HG03457 (cell line): ENCODE measurements around the gene FAM50A.

Experiments used
- ATAC-seq: cut with Tn5 transposase; IDR thresholded peaks from one replicate; pipeline ENCODE4 v1.9.1; 2021; ENCODE audit warnings: moderate number of reproducible peaks; ENCODE audit not compliant: unreplicated experiment

The FAM50A gene

DNA sequence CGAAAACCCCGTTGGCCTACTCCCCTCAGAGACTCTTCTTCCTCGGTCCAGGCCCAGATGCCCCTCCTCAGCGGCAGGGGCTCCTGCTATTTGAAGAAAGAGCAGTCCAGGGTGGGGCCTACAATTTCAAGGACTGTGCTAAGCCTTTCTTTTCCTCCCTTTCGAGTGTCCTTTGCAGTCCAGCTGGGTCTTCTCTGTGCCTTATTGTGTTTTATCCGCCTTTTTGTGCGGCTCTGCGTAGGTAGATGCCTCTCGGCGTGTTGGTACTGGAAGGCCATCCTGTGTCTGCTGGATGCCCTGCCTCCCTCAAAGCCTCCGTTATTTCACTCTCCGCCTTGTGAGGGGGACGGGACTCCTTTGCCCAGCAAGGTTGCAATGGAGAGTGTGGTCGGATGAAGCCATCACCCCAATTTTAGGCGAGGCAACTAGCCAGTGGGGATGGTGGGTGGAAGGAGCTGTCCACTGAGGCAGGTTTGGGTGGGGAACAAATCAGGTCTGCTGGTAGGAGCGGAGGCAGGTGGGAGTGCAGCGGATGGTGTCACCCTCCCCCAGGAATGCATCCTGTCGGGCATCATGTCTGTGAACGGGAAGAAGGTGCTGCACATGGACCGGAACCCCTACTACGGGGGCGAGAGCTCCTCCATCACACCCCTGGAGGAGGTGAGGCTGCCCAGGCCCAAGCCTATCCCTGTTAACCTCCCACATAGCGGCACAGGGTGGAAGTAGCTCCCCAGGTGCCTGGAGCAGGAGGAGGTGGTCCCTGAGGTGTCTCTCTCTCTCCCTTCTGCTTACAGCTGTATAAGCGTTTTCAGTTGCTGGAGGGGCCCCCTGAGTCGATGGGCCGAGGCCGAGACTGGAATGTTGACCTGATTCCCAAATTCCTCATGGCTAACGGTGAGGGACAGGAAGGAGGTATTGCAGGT lies 5.7 kb upstream of the FAM50A start:
- no peak for ATAC-seq

DNA sequence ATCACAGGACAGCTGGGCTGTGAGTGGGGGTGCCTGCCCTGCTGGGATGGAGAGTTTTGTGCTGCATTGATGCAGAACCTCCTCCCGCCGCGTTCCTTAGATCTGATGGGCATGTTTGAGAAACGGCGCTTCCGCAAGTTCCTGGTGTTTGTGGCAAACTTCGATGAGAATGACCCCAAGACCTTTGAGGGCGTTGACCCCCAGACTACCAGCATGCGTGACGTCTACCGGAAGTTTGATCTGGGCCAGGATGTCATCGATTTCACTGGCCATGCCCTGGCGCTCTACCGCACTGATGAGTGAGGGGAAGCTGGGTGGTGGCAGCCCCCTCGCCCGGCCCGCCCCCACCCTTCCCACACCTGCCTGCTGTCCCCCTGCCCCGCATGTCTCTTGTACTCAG lies 4.1 kb upstream of the FAM50A start:
- ATAC-seq: no peak

DNA sequence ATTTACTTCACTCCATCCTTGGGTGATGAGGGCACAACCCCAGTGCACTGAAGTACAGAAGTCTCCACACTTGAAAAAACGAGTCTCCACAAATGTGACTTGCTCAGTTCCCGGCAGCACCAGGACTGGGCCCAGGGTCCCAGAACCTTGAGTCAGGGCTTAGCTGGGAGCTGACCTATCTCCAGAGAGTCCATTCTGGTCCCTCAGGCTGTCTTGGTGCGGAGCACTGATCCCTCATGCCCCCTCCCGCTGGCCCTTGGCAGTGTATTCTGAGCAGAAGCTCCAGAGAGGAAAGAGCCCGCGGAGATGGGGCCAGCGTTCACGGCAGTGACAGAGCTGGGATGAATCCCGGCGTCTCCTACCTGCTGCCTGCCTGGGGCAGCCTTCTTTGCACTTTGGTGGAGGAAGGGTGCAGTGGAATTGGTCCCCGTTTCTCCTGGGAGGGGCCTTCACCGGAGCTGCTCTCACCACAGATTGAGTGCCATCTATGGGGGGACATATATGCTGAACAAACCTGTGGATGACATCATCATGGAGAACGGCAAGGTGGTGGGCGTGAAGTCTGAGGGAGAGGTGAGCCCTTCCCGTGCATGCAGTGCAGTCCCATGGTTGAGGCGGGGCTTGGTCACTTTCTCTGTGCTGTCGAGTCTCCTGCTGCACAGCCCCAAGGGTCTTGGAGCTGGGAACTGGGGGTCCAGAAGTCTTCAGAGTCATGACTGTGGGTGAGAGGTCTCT lies 3.2 kb upstream of the FAM50A start:
- no peak for ATAC-seq

DNA sequence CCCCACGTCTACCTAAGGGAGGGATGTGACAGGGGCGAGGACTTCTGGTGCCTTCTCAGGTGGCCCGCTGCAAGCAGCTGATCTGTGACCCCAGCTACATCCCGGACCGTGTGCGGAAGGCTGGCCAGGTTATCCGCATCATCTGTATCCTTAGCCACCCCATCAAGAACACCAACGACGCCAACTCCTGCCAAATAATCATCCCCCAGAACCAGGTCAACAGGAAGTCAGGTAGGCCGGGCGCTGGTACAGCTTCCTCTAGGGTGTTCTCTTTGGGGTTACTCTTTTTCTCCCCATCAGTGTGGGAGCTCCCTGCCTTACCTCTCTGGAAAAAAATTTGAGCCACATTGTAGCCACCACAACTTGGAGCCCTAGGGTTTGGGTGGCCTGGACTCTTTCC lies 2.4 kb upstream of the FAM50A start:
- no peak for ATAC-seq

DNA sequence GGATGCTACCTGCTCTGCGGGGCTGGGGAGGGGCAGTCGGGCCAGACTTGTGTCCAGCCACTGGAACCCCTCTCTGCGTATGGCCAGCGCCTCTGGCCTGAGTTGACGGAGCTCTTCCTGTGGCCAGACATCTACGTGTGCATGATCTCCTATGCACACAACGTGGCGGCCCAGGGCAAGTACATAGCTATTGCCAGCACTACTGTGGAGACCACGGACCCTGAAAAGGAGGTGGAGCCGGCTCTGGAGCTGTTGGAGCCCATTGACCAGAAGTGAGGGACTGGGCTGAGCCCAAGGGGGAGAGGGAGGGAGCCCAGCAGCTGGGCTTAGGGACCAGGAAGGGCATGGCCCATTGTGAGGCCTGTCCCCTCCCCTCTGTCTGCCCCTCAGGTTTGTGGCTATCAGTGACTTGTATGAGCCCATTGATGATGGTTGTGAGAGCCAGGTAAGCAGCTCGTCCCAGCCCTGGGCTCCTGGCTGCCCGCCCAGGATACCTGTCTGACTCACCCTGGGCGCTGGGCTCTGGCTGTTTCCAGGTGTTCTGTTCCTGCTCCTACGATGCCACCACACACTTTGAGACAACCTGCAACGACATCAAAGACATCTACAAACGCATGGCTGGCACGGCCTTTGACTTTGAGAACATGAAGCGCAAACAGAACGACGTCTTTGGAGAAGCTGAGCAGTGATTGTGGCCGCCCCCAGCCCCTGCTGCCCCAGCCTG lies 1.8 kb upstream of the FAM50A start:
- ATAC-seq: no peak

DNA sequence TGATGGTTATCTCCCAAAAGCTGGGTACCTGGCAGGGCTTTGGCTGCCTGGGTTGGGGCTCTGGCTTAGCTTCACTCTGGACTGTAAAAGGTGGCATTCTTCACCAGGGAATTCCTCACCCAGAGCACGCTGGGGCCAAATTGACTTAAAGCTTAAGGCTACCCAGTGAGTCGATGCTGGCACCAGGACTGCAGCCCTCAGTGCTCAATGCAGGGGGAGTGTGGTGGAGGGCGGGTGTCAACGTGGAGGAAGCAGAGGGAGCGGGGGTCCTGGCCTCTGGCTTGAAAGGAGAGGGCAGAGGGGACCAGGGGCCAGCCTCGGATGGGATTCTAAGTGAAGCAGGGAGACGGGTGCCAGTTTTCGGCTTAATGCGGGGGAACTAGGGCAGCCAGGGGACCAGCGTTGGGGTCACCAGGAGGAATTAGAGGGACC lies 446 bp upstream of the FAM50A start:
- ATAC-seq: no peak

DNA sequence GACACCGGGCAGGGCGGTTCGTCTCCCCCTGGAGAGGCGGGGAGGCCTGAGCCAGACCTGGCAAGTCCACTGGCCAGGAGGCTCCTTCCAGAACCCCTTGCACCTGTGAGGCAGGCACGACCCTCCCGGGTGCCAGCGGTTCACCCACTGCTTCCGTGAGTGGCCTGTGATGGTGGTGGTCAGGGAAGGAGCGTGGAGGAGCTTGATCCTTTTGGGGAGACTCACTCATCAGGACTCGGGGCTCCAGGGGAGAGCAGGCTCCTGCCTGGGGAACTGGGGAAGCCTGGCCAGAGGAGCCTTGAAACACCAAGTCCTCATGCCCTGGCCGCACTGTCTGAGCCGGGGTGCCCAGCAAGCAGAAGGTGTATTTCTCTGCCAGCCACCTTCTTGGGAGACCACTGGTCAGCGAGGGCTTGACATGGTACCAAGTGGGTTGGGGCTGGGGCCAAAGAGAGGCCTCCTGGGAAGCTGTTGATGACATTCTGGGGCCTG lies 860 bp downstream of the FAM50A start:
- no peak for ATAC-seq

DNA sequence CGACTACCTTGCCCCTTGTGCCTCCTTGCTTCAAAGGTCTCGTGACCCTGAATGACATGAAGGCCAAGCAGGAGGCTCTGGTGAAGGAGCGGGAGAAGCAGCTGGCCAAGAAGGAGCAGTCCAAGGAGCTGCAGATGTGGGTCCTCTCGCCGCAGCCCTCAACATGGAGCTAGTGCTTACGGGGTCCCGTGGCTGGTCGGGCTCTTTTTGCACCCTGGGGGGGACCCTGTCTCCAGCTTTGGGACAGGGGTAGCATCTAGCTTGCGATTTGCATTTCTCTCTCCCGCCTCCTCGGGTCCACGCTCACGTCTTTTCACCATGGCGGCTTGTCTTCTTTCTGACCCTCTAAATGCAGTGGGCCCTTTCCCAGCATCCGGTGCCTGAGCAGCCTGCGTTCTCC lies 1.8 kb downstream of the FAM50A start:
- no peak for ATAC-seq

DNA sequence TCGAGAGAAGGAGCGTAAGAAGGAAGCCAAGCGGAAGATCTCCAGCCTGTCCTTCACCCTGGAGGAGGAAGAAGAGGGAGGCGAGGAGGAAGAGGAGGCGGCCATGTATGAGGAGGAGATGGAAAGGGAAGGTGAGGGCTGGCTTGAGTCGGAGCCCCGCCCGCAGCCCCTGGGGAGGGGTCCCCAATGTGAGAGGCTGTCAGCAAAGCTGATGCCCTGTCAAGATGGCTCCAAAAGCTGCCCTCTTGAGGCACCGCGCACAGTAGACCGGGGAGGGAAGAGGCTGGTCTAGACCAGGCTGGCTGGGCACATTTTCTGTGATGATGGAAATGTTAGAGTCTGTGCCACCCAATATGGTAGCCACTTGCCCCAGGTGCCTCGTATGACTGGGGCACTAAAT lies 2.5 kb downstream of the FAM50A start:
- no peak for ATAC-seq

DNA sequence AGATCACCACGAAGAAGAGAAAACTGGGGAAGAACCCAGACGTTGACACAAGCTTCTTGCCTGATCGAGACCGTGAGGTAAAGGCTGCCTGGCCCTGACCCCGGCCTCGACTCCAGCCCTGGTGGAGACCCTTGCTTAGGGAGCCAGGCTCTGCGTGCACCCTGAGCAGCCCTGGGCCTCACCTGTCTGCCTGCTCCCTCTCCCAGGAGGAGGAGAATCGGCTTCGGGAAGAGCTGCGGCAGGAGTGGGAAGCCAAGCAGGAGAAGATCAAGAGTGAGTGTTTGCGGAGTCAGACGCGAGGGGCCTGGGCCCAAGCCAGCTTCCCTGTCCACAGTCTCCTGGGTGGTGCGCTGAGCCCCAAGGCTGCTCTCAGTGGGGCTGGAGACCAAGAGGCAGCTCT lies 4.5 kb downstream of the FAM50A start:
- no peak for ATAC-seq

DNA sequence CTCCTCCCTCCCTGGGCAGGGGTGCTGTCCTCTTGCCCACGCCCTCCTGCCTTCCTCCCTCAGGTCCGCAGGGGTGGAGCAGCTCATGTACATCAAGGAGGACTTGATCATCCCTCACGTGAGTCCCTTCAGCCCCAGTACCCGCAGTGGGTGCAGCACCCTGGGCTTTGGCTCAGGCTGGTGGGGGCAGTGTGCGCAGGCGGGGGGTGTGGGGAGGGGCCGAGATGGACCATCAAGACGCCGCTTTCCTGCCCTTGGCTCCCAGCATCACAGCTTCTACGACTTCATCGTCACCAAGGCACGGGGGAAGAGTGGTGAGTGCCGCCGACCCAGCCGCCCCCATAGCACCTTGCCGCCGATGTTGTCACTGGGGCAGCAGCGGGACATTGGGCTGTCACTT lies 5.7 kb downstream of the FAM50A start:
- ATAC-seq: no peak

DNA sequence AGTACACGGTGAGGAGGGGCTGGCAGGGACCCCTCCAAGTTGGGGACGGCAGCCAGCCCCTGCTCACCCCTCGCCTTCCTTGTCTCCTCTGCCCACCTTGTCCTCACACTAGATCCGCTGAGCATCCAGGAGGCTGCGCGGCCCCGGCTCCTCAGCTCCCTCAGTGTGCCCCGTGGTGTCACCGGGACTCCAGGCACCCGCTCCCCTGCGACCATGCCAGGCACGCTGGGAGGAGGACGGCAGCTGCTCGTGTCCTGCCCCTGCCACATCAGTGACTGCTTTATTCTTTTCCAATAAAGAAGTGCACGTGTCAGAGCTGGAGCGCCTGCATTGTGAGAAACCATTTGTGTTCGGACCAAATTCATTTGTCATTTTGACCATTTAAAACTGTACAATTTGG lies 6.4 kb downstream of the FAM50A start:
- ATAC-seq: no peak

DNA sequence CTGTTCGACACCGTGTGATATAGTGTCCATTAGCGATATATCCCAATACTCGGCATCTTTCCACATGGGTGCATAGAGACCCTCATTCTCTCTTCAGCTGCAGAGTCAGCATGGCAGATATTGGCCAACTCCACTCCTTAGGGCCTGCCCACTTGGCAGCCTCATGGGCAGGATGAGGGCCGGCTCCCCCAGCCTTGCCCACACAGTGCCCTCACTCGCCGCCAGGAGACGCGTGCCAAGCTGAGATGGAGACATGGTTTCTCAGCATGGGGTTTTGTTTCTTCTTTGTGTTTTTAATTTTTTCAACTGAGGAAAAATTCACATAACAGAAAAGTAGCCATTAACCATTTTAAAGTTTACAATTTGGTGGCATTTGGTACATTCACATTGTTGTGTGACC lies 8.9 kb downstream of the FAM50A start:
- ATAC-seq: no peak

DNA sequence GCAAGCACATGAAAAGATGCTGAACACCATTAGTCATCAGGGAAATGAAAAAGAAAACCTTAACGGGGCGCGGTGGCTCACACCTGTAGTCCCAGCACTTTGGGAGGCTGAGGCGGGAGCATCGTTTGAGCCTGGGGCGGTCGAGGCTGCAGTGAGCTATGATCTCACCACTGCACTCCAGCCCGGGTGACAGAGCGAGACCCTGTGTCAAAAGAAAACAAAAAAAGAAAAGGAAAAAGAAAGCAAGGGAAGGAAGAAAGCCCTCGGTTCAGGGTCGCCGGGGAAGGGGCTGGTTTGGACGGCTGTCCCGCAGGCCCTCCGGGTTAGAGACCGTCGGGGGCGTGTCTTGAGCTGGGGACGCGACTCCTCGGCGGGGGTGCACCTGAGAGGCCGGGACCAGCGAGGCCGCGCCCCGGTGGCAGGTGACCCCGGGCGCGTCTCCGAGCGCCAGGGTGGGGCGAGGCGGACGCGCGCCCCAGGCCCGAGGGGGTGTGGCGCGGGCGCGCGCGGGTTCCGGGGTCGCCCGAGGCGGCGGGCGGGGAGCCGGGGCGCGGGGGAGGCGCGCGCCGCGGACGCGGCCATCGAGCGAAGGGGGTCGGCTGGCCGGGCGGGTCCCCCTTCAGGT lies 13.7 kb downstream of the FAM50A start:
- ATAC-seq: no peak

DNA sequence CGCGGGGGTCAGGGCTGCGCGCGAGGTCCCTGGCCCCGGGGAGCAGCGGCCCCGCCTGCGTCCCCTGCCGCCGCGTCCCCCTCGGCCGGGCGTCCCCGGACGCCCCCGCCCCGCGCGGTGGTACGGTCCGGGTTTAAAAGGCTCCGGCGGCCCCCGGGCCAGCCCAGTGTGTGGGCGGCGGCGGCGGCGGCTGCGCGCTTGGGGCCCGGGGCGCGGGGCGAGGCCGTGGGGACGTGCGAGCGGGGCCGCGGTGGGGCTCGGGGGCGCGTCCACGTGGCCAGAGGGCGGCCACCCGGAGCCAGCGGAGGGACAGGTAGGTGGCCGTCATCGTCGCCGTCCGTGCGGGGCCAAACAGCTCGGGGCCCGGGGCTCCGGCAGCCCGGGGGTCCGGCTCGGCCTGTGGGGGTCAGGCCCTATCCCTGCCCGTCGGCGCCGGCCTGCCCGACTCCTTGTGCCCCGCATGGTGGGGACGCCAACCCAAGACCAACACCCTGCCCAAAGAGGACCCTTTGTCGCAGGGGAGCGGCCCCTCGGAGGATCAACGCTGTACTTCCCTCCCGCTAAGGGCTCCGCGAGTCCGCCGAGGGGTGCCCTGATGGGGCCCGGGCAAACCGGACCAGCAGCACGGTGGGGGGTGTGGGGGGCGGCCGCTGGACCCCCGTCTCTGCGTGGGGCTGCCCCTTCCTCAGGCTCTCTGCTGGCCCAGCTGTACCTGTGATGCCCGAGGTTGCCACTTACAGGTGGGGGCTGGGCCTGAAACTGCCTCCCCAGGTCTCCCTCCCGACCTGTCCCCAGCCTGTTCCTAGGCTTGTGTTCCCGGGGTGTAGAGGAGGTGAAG lies 14.4 kb downstream of the FAM50A start, which contains the start of gene PLXNA3:
Gene PLXNA3, plus strand, starts transcription at position 166 of the 838 bp plus-strand sequence. CDS start 1,903 bp downstream, outside the sequence.
- no peak for ATAC-seq

DNA sequence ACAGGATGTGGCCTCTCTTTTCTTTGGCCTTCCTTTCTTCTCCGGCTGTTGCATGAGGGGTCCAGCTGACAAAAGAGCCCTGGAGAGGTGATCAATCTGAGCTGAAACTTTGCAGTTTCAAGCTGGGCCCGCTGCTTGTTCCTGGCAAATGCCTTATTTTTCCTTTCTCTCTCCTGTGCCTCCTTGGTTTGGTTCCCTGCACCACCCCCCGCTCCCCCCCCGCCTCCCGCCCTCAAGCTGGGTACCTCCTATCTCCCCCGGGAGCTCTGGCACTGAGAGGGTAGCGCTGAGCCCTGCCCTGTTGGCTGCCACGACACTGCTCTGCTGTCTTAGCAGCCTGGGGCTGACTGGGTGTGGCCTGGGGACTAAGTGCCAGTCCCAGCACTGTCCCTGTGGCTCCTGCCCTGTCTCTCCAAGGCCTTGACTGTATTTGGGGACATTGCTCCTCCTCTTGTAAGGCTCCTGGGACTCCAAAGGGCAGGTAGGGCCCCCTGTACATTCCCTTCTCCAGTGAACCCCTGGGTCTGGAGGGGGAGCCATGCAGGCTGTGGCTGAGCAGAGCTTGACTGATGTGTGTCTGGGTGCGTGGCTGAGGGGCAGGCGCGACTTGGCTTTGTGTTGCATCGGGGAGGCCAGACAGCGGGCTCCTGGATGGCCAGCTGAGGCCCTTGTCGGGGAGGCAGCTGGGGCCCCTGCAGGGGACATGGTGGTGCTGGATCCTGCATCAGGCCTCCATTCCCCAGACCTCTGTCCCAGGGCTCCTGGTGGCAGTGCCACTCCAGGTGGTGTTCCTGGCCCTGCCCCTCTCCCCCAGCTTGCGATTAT lies 15.2 kb downstream of the FAM50A start:
- no peak for ATAC-seq

DNA sequence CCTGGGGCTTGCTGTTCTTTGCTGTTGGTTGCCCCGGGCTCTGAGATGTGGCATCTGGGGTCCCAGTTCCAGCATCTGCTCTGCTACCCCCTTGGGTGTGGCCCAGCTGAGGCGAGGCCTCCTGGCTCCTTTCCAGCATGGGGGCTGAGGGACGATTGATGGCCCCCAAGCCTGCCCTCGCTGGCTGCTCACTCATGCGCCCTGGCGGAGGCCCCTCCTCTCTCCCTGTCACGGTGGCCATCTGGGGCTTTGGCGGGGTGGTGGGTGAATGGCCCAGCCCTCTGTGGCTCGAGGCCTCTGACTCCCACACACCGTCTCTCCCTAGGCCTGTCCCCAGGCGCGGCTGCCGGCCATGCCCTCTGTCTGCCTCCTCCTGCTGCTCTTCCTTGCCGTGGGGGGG lies 15.9 kb downstream of the FAM50A start:
- no peak for ATAC-seq

DNA sequence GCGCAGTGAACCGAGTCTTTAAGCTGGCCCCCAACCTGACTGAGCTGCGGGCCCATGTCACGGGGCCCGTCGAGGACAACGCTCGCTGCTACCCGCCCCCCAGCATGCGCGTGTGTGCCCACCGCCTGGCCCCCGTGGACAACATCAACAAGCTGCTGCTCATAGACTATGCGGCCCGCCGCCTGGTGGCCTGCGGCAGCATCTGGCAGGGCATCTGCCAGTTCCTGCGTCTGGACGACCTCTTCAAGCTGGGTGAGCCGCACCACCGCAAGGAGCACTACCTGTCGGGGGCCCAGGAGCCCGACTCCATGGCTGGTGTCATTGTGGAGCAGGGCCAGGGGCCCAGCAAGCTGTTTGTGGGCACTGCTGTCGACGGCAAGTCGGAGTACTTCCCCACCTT lies 16.4 kb downstream of the FAM50A start:
- ATAC-seq: no peak

DNA sequence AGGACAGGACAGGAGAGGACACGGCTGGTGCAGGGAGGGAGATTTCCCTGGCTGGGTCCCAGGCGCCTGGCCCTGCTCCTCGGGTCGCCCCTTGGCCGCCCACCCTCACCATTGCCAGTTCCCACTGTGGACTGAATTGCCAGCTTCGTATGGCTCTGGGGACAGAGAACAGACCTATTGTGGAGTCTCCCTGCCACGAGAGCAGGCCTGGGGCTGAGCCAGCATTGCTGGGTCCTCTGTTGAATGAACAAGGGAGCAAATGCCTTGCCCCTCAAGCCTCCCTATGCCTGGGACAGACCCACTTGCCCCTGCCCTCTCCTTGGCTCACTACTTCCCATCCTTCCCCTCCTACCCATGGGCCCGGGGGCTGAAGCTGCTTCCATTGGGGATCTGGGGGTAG lies 18.5 kb downstream of the FAM50A start:
- ATAC-seq: no peak
